GM19328 (cell line): ENCODE data around the gene LTA4H.
"Not testable (repeated sequence)": the region's sequence is repeated elsewhere in the genome, so short reads cannot be mapped to it uniquely, and the experiment has no call there.

Source experiments
- ATAC-seq: cut with Tn5 transposase; IDR thresholded peaks from one replicate; pipeline ENCODE4 v1.9.1; 2021; ENCODE audit warnings: mild to moderate bottlenecking, moderate library complexity; ENCODE audit not compliant: unreplicated experiment

The LTA4H gene

GRCh38 chr12:95993907-95994306 lies 41.5 kb downstream of the LTA4H start:
- no peak for ATAC-seq

- ATAC-seq: no peak
Observed at GRCh38 chr12:95990136-95990535, 45.3 kb downstream of the LTA4H start.

- no peak for ATAC-seq
Observed at GRCh38 chr12:95989504-95990123, 45.8 kb downstream of the LTA4H start.

GRCh38 chr12:95988506-95989275 lies 46.7 kb downstream of the LTA4H start:
- ATAC-seq: no peak

GRCh38 chr12:95986635-95987570 lies 48.5 kb downstream of the LTA4H start:
- ATAC-seq: no peak

GRCh38 chr12:95984682-95985081 lies 50.7 kb downstream of the LTA4H start:
- no peak for ATAC-seq

- ATAC-seq: no peak
Observed at GRCh38 chr12:95982602-95983001, 52.8 kb downstream of the LTA4H start.

- no peak for ATAC-seq
Observed at GRCh38 chr12:95980437-95980836, 55.0 kb downstream of the LTA4H start.

GRCh38 chr12:95978774-95979173 lies 56.6 kb downstream of the LTA4H start:
- no peak for ATAC-seq

GRCh38 chr12:95978351-95978750 lies 57.0 kb downstream of the LTA4H start:
- no peak for ATAC-seq

- no peak for ATAC-seq
Observed at GRCh38 chr12:95977764-95978305, 57.6 kb downstream of the LTA4H start.

- ATAC-seq: no peak
Observed at GRCh38 chr12:95976416-95976832, 59.0 kb downstream of the LTA4H start.

- ATAC-seq: no peak
Observed at GRCh38 chr12:95975491-95975890, 59.9 kb downstream of the LTA4H start.

- no peak for ATAC-seq
Observed at GRCh38 chr12:95974358-95974757, 61.0 kb downstream of the LTA4H start.

GRCh38 chr12:95972832-95973456 lies 62.4 kb downstream of the LTA4H start:
- no peak for ATAC-seq

- no peak for ATAC-seq
Observed at GRCh38 chr12:95970905-95971304, 64.5 kb downstream of the LTA4H start.

GRCh38 chr12:95969116-95969515 lies 66.3 kb downstream of the LTA4H start:
- ATAC-seq: not testable (repeated sequence)

GRCh38 chr12:95967301-95967700 lies 68.1 kb downstream of the LTA4H start:
- no peak for ATAC-seq

- ATAC-seq: no peak
Observed at GRCh38 chr12:95966287-95966870, 69.0 kb downstream of the LTA4H start.

- no peak for ATAC-seq
Observed at GRCh38 chr12:95963096-95963495, 72.3 kb downstream of the LTA4H start.
